H9 (cell line): ENCODE measurements around the gene MRPL41. TPM values are rescaled to one million over a fixed set of nuclear protein-coding genes. Genes with fewer than 3 reads are reported as not detected.
"Not testable (repeated sequence)": the region's sequence is repeated elsewhere in the genome, so short reads cannot be mapped to it uniquely, and the experiment has no call there.

Experiments
- DNase-seq: peaks from one replicate; pipeline ENCODE4 v3.0.0-alpha.2; 2017
- H2AFZ ChIP-seq: one replicate; pipeline ENCODE4 v1.6.1; 2013; ENCODE audit warnings: mild to moderate bottlenecking, low read length, control low read depth, moderate library complexity
- H2AK5ac ChIP-seq: 2 replicates; pipeline ENCODE4 v1.6.1; 2013; ENCODE audit warnings: low read length, control low read depth, mixed read lengths; ENCODE audit not compliant: insufficient read length
- H2BK120ac ChIP-seq: one replicate; pipeline ENCODE4 v1.6.1; 2013; ENCODE audit warnings: low read depth, mild to moderate bottlenecking, low read length, control low read depth, inconsistent platforms; ENCODE audit not compliant: poor library complexity, severe bottlenecking
- H2BK12ac ChIP-seq: 2 replicates; pipeline ENCODE4 v1.6.1; 2013; ENCODE audit warnings: low read length, control low read depth, mixed read lengths, low read depth; ENCODE audit not compliant: insufficient read length
- H2BK15ac ChIP-seq: 2 replicates; pipeline ENCODE4 v1.6.1; 2013; ENCODE audit warnings: low read depth, low read length, control low read depth
- H2BK20ac ChIP-seq: one replicate; pipeline ENCODE4 v1.6.1; 2013; ENCODE audit warnings: low read depth, mild to moderate bottlenecking, low read length, control low read depth, inconsistent platforms; ENCODE audit not compliant: poor library complexity, severe bottlenecking
- H2BK5ac ChIP-seq: 2 replicates; pipeline ENCODE4 v1.6.1; 2013; ENCODE audit warnings: low read length, control low read depth, mixed read lengths; ENCODE audit not compliant: insufficient read length
- H3K14ac ChIP-seq: 2 replicates; pipeline ENCODE4 v1.6.1; 2013; ENCODE audit warnings: low read length, control low read depth; ENCODE audit not compliant: insufficient read depth
- H3K18ac ChIP-seq: 2 replicates; pipeline ENCODE4 v1.6.1; 2013; ENCODE audit warnings: low read depth, mild to moderate bottlenecking, mixed read lengths, low read length, control low read depth; ENCODE audit not compliant: insufficient read length
- H3K23ac ChIP-seq: 2 replicates; pipeline ENCODE4 v1.6.1; 2013; ENCODE audit warnings: low read length, control low read depth, mixed read lengths, low read depth; ENCODE audit not compliant: insufficient read length
- H3K23me2 ChIP-seq: 2 replicates; pipeline ENCODE4 v1.6.1; 2013; ENCODE audit warnings: low read depth, mild to moderate bottlenecking, mixed read lengths, low read length, control low read depth; ENCODE audit not compliant: insufficient read length, poor library complexity, severe bottlenecking
- H3K27ac ChIP-seq: 2 replicates; pipeline ENCODE4 v1.5.1; 2013; ENCODE audit warnings: low read length, control low read depth, mixed read lengths, low read depth; ENCODE audit not compliant: insufficient read length
- H3K27me3 ChIP-seq: 2 replicates; pipeline ENCODE4 v1.6.1; 2013; ENCODE audit warnings: low read length, control low read depth, inconsistent platforms; ENCODE audit not compliant: insufficient read depth
- H3K4ac ChIP-seq: 2 replicates; pipeline ENCODE4 v1.6.1; 2013; ENCODE audit warnings: low read depth, mild to moderate bottlenecking, control low read depth, inconsistent platforms, low read length, moderate library complexity
- H3K4me1 ChIP-seq: 2 replicates; pipeline ENCODE4 v1.6.1; 2013; ENCODE audit warnings: low read length, control low read depth, inconsistent platforms; ENCODE audit not compliant: insufficient read depth
- H3K4me2 ChIP-seq: 2 replicates; pipeline ENCODE4 v1.6.1; 2013; ENCODE audit warnings: low read length, control low read depth, mixed read lengths; ENCODE audit not compliant: insufficient read length, insufficient read depth
- H3K56ac ChIP-seq: 2 replicates; pipeline ENCODE4 v1.6.1; 2013; ENCODE audit warnings: low read depth, mild to moderate bottlenecking, mixed read lengths, low read length, control low read depth; ENCODE audit not compliant: insufficient read length
- H3K79me1 ChIP-seq: 2 replicates; pipeline ENCODE4 v1.6.1; 2013; ENCODE audit warnings: low read depth, mild to moderate bottlenecking, moderate library complexity, low read length, control low read depth, inconsistent platforms; ENCODE audit not compliant: insufficient read depth, poor library complexity, severe bottlenecking
- H3K79me2 ChIP-seq: 2 replicates; pipeline ENCODE4 v1.6.1; 2013; ENCODE audit warnings: low read length, control low read depth, inconsistent platforms; ENCODE audit not compliant: insufficient read depth
- H3K9ac ChIP-seq: 2 replicates; pipeline ENCODE4 v1.6.1; 2013; ENCODE audit warnings: low read length, control low read depth, mixed read lengths; ENCODE audit not compliant: insufficient read length; ENCODE audit errors: extremely low read depth
- H3K9me3 ChIP-seq: one replicate; pipeline ENCODE4 v1.6.1; 2013; ENCODE audit warnings: low read depth, low read length, inconsistent platforms; ENCODE audit not compliant: control insufficient read depth
- H3T11ph ChIP-seq: one replicate; pipeline ENCODE4 v1.6.1; 2013; ENCODE audit warnings: mild to moderate bottlenecking, low read length, control low read depth, inconsistent platforms
- H4K20me1 ChIP-seq: one replicate; pipeline ENCODE4 v1.6.1; 2013; ENCODE audit not compliant: control insufficient read depth, insufficient read length, insufficient read depth
- H4K5ac ChIP-seq: 2 replicates; pipeline ENCODE4 v1.6.1; 2013; ENCODE audit warnings: low read depth, mild to moderate bottlenecking, mixed read lengths, low read length, control low read depth; ENCODE audit not compliant: insufficient read length
- H4K8ac ChIP-seq: replicated peaks from 2 replicates; pipeline ENCODE4 v1.6.1; 2013; ENCODE audit warnings: low read length, control low read depth, mixed read lengths, low read depth; ENCODE audit not compliant: insufficient read length
- H4K91ac ChIP-seq: 2 replicates; pipeline ENCODE4 v1.6.1; 2013; ENCODE audit warnings: low read depth, mild to moderate bottlenecking, moderate library complexity, mixed read lengths, low read length, control low read depth; ENCODE audit not compliant: insufficient read length
- H3K27ac Mint-ChIP-seq, 3 experiments: 2 replicates in 2 of 3; 3 replicates in 1 of 3; pipeline ENCODE4 v1.8.0; 2020 to 2021; ENCODE audit warnings: mixed read lengths in 3 of 3, mild to moderate bottlenecking in 1 of 3, moderate library complexity in 1 of 3
- H3K27me3 Mint-ChIP-seq: 2 replicates; pipeline ENCODE4 v1.8.0; 2021; ENCODE audit warnings: low read depth, mild to moderate bottlenecking, moderate library complexity, mixed read lengths
- H3K36me3 Mint-ChIP-seq, 3 experiments: 2 replicates in 2 of 3; 3 replicates in 1 of 3; pipeline ENCODE4 v1.8.0; 2020 to 2021; ENCODE audit warnings: low read depth in 3 of 3, mixed read lengths in 3 of 3; ENCODE audit not compliant: insufficient read depth in 1 of 3
- H3K4me1 Mint-ChIP-seq, 2 experiments: 2 replicates each; pipeline ENCODE4 v1.8.0; 2020; ENCODE audit warnings: mixed read lengths in 2 of 2
- H3K4me3 Mint-ChIP-seq, 2 experiments: 2 replicates in 1 of 2; 3 replicates in 1 of 2; pipeline ENCODE4 v1.8.0; 2020 to 2021; ENCODE audit warnings: mild to moderate bottlenecking in 2 of 2, mixed read lengths in 2 of 2, moderate library complexity in 1 of 2
- H3K9me3 Mint-ChIP-seq, 2 experiments: 2 replicates in 1 of 2; 3 replicates in 1 of 2; pipeline ENCODE4 v1.8.0; 2020; ENCODE audit warnings: mild to moderate bottlenecking in 2 of 2, mixed read lengths in 2 of 2, moderate library complexity in 1 of 2
- WGBS: extraction: QIAGEN DNeasy Blood & Tissue Kit; methylation state at CpG from one replicate; pipeline ENCODE4 v1.1.7; 2013; ENCODE audit warnings: missing lambda C conversion rate, low lambda C conversion rate, mixed read lengths; ENCODE audit not compliant: insufficient read length; ENCODE audit errors: extremely low coverage; 5-methylcytosine and 5-hydroxymethylcytosine counted together
- total RNA-seq: library from RNA; stranded (reverse); gene quantifications from 2 replicates; pipeline ENCODE4 v1.2.1, GENCODE V29; 2021
- TF ChIP-seq, protein P1 (sequence below): fragments of 200-600 bp; sonication (generic); conservative IDR thresholded peaks from 3 replicates; pipeline ENCODE4 v1.8.0; 2021; ENCODE audit warnings: antibody characterized with exemption, mild to moderate bottlenecking

MRPL41 gene
- total RNA-seq, 1 experiment from 2014 or later: 52.2 TPM

DNA sequence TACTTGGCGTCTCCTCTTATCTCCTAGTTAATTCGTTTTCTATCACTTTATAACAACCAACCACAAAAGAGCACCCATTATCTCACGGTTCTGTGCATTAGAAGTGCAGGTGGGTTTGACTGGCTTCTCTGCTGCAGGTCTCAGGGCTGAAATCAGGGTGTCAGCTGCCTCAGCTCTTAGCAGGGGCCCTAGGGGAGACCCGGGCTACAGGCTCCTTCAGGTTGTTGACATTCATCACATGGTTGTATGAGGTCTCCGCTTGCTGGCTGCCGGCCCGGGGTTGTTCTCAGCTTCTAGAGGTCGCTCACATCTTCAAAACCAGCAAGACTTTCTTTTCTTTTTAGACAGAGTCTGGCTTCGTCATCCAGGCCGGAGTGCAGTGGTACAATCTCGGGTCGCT lies 41.5 kb downstream of the MRPL41 start:
- no peak overlapping the region for H2BK120ac ChIP-seq
- no peak overlapping the region for H2AFZ ChIP-seq
- no peak overlapping the region for H3K18ac ChIP-seq
- H3K9me3 Mint-ChIP-seq: no peaks in the 10 kb centered on the region; a peak in 1 of 5 replicates
- H3K9ac ChIP-seq: no peak overlapping the region
- H3K79me2 ChIP-seq: peaks cover 4% of the 10 kb centered on the region; the same call in 1 of the 2 replicates
- H3K14ac ChIP-seq: no peak overlapping the region
- peaks cover 5 to 11% of the 10 kb centered on the region in 2 experiments for H3K4me1 Mint-ChIP-seq
- H3K4me1 ChIP-seq: peaks cover 4% of the 10 kb centered on the region; the same call in 1 of the 2 replicates
- peaks cover 14% of the 10 kb centered on the region for H3K27me3 Mint-ChIP-seq
- no peak overlapping the region for H2BK20ac ChIP-seq
- peaks cover 6% of the 10 kb centered on the region for H3K79me1 ChIP-seq
- H4K8ac ChIP-seq: no peak overlapping the region
- no peak overlapping the region for H4K91ac ChIP-seq
- H2BK12ac ChIP-seq: no peak overlapping the region
- no peak for DNase-seq
- H3K56ac ChIP-seq: no peak overlapping the region
- H3K23ac ChIP-seq: no peak overlapping the region
- no peak overlapping the region for H3K4me2 ChIP-seq
- H3K27me3 ChIP-seq: no peaks in the 10 kb centered on the region
- H2BK5ac ChIP-seq: no peak overlapping the region
- H4K5ac ChIP-seq: no peak overlapping the region
- no peaks in the 10 kb centered on the region for H4K20me1 ChIP-seq
- no peaks in the 10 kb centered on the region for H3K9me3 ChIP-seq
- H3K23me2 ChIP-seq: peaks cover 9% of the 10 kb centered on the region
- peaks cover 5 to 14% (median 7%) of the 10 kb centered on the region in 3 experiments; a peak in 5 of 7 replicates for H3K36me3 Mint-ChIP-seq
- no CpG with 5 or more reads among the region's 12 CpGs for WGBS
- no peak overlapping the region for H3K4ac ChIP-seq
- H3K27ac ChIP-seq: no peak overlapping the region
- no peak overlapping the region for H3K27ac Mint-ChIP-seq
- H2AK5ac ChIP-seq: no peak overlapping the region
- TF ChIP-seq, protein P1, sequence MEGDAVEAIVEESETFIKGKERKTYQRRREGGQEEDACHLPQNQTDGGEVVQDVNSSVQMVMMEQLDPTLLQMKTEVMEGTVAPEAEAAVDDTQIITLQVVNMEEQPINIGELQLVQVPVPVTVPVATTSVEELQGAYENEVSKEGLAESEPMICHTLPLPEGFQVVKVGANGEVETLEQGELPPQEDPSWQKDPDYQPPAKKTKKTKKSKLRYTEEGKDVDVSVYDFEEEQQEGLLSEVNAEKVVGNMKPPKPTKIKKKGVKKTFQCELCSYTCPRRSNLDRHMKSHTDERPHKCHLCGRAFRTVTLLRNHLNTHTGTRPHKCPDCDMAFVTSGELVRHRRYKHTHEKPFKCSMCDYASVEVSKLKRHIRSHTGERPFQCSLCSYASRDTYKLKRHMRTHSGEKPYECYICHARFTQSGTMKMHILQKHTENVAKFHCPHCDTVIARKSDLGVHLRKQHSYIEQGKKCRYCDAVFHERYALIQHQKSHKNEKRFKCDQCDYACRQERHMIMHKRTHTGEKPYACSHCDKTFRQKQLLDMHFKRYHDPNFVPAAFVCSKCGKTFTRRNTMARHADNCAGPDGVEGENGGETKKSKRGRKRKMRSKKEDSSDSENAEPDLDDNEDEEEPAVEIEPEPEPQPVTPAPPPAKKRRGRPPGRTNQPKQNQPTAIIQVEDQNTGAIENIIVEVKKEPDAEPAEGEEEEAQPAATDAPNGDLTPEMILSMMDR: no peak
- H3K4me3 Mint-ChIP-seq: no peak overlapping the region
- H2BK15ac ChIP-seq: no peak overlapping the region
- no peak overlapping the region for H3T11ph ChIP-seq

DNA sequence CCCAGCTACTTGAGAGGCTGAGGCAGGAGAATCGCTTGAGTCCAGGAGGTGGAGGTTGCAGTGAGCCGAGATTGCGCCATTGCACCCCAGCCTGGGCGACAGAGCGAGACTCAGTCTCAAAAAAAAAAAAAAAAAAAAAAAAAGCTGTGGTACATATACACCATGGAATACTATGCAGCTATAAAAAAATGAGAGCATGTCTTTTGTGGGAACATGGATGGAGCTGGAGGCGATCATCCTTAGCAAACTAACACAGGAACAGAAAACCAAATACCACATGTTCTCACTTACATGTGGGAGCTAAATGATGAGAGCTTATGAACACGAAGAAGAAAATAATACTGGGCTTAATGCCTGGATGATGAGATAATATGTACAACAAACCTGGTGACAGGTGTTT lies 44.9 kb downstream of the MRPL41 start:
- not testable (repeated sequence) for H4K5ac ChIP-seq, H2BK15ac ChIP-seq, H3K27me3 ChIP-seq, H4K20me1 ChIP-seq, H3K27ac Mint-ChIP-seq, H3K23ac ChIP-seq, H3K27ac ChIP-seq, H3K79me1 ChIP-seq, H3T11ph ChIP-seq, H3K36me3 Mint-ChIP-seq, H3K79me2 ChIP-seq, H2BK120ac ChIP-seq, H3K4me1 ChIP-seq, H3K56ac ChIP-seq, H3K4me2 ChIP-seq, H2AK5ac ChIP-seq, H4K8ac ChIP-seq, H2BK12ac ChIP-seq, H3K18ac ChIP-seq, H3K4ac ChIP-seq, H3K9me3 Mint-ChIP-seq, H2BK5ac ChIP-seq, H3K9me3 ChIP-seq, H2BK20ac ChIP-seq, H2AFZ ChIP-seq, H4K91ac ChIP-seq, H3K4me3 Mint-ChIP-seq, H3K9ac ChIP-seq, H3K4me1 Mint-ChIP-seq, H3K23me2 ChIP-seq, DNase-seq, H3K14ac ChIP-seq
- WGBS: no CpG with 5 or more reads among the region's 7 CpGs
- peaks cover 12% of the 10 kb centered on the region for H3K27me3 Mint-ChIP-seq
